ENCODE data around the gene MARK2.

DNA sequence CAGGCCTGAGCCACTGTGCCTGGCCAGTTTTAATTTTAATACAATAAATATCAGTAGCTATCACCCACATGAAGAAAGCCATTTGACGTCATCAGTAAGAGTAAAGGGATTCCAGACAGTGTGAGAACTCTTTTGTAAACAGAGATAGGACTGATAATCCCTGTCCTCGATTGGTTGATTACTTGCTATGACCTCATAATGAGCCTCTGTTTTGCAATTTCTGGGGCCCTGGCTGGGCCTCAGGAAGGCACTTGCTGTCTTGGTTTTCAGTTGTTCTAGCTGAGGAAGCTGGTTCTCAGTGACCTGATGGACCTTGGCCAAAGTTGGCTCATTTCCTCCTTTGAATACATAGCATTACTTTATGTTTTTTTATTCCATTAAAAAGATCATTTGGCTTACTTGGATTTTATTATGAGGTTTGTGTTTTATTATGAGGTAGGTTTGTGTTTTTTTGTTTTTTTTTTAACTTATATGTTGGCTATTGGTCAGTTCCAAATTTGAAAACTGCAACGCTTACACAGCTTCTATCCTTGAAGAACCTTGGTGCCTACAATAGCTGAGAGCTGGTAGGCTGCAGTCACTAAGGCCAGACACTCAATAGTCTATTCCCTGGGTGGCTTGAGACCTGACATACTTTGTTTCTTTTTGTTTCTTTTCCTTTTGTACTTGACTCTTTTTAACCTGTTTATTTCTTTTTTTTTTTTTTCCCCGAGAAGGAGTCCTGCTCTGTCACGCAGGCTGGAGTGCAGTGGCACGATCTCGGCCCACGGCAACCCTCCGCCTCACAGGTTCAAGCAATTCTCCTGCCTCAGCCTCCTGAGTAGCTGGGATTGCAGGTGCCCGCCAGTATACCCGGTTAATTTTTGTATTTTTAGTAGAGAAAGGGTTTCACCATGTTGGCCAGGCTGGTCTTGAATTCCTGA is 20.0 kb downstream of the MARK2 start:
- TF ChIP-seq, protein P1, sequence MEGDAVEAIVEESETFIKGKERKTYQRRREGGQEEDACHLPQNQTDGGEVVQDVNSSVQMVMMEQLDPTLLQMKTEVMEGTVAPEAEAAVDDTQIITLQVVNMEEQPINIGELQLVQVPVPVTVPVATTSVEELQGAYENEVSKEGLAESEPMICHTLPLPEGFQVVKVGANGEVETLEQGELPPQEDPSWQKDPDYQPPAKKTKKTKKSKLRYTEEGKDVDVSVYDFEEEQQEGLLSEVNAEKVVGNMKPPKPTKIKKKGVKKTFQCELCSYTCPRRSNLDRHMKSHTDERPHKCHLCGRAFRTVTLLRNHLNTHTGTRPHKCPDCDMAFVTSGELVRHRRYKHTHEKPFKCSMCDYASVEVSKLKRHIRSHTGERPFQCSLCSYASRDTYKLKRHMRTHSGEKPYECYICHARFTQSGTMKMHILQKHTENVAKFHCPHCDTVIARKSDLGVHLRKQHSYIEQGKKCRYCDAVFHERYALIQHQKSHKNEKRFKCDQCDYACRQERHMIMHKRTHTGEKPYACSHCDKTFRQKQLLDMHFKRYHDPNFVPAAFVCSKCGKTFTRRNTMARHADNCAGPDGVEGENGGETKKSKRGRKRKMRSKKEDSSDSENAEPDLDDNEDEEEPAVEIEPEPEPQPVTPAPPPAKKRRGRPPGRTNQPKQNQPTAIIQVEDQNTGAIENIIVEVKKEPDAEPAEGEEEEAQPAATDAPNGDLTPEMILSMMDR (IDR thresholded peaks at IDR 0.05), result no peak
- no peak for TF ChIP-seq POLR2A (IDR thresholded peaks at IDR 0.05)
